GM19240 (cell line): ENCODE results near the gene GAB1.

Source experiments
- DNase-seq: peaks from one replicate; pipeline ENCODE4 v3.0.0; 2011; ENCODE audit warnings: low spot score; ENCODE audit not compliant: insufficient read length

The GAB1 gene

DNA sequence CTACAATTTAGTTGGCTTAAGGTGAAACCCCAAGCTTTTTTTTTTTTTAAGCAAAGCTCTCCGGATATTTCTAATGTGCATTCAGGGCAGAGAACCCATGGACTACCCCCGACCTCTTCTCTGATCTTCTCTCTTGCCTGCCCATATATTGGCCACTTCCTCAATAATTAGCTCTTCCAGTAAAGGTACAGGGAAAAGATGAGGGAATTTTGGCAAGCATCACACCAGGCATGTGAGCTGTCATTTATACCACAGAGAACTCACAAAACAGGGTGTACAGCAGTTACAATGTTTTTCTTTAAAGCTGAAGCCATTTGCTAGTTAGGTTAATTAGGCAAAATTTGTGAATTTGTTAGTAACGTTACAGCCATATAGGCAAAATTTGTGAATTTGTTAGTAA is 73.3 kb downstream of the GAB1 start:
- DNase-seq, result no peak

DNA sequence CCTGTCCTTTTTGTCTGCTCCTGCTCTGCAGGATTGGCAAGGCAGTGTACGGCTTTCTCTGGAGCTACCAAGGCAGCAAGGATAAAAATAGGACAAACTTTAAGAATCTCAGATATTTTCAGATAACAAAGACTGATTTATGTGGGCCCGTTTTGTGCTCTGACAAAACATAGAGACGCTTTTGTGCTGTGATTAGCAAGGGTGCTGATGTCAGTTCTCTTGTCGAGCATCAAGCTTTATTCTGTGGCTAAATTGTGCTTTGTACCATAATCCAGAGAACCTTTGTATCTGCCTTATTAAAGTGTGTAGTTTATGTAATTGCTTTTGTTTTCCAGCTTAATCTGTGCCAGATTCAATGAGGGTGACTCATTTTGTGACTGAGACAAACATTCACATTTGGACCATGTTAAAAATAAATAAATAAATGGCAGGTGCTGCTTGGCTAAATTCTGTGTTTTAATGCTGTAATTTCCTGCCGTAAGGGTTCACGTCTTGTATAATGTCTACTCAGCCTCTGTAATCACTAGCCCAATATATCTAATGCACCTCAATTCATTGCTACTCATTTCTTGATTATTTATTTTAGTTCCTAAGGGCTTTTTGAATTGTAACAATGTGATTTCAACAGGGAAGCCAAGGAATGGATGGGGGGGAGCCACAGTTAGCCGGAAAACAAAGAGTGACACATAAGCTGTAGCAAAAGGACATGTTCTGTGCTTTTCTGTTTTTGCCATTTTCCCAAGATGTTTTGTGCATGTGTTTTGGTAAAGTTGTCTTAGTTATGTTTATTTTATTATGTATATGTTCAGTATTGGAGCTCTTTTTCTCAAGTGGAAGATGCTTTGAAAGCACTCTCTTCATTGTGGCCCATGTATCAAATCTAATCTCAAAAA is 75.1 kb downstream of the GAB1 start:
- no peak for DNase-seq

DNA sequence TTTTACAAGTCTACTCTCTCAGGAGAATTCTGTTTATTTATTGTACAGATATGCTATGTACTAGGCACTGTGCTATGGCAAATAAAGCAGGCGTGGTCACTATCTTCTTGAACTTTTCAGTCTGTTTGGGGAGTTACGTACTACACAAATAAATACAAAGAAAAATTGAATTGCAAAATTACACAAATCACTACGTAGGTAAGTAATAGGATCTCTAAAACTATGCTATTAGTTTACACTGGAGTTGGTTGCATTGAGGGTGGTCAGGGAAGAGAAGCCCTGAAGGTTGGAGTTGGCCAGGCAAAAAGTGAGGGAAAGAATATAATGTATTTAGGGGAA is 75.7 kb downstream of the GAB1 start:
- DNase-seq, result no peak

DNA sequence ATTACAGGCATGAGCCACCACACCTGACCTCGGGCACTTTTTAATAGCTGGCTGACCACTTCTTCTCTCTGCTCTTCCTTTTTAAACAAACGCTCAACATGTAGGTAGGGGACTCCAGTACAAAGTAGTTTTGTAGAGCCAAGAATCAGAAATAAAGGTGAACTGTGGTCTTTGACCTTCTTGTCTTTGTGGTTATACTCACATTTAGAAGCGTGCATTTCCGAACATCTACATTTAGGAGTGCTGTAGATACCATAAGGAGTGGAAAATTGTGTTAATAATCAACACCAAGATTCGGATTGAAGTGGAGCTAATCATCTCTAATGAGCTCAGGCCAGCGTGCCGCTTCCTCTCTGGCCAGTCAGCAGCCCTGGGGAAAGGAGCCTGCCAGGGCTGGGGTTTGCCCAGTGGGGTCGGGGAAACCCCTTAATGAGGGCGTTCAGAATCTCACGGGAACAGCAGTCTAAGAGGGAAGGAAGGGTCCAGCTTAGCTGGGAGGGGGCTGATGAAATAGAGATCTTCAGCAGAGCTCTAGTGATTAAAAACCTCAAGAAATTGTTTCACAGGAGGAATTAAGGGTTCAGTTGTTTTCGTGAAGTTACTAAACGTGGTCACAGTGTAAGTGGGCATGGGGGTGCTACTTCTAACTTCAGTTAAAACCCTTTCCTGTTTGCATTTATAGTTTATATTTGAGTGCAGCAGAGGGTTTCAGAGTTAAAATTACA is 81.2 kb downstream of the GAB1 start:
- DNase-seq, result no peak

GRCh38 chr4:143420227-143420626 is 83.6 kb downstream of the GAB1 start:
- DNase-seq, result no peak

DNA sequence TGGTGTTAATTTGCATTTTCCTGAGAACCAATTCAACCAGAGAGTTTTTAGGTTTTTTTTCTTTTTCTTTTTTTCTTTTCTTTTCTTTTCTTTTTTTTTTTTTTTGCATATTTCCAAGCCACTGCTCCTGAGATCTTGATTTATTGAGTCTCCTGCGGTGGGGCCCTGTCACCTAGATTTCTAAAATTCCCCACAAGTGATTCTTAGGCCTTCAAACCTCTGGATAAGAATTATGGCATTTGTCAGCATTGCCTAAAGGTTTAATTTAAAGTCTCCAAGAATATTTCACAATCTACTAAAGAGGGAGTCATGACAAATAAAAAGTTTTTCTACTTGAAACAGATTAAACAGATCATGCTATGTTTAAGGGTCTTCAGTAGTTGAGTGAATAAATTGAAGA is 84.9 kb downstream of the GAB1 start:
- DNase-seq, result no peak

GRCh38 chr4:143424276-143424675 is 87.6 kb downstream of the GAB1 start:
- no peak for DNase-seq

DNA sequence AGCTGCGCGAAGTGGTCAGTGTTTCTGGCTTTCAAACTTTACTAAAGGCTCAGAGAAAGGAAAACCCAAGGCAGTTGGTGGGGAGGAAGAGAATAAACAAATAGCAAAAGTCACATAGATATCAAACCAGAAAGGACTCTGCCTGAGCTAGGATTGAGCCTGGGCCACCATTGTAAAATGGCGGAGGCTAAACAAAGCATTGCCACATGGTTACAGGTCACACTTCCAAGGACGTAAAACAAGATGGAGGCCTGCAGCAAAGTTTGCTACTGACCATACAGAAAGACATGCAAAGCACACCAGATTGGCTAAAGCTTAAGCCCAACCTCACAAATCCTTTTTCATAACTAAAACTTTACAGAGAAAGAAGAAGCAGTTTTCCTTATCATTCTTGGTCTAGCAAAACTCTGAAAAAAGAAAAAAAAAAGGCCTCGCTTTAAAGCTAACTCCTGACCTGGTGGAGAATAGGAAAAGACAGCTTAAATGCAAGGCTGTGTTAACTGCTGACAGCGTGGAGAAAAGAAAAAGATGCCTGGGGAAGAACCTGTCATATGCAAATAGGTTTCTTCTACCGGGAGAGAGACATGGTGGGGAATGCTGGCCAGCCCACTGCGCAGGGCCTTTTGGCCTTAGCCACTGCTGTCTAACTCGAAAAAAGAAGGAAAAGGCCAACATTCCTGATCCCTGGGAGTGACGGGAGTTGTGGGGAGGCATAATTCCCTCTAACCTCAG is 95.0 kb downstream of the GAB1 start:
- no peak for DNase-seq

DNA sequence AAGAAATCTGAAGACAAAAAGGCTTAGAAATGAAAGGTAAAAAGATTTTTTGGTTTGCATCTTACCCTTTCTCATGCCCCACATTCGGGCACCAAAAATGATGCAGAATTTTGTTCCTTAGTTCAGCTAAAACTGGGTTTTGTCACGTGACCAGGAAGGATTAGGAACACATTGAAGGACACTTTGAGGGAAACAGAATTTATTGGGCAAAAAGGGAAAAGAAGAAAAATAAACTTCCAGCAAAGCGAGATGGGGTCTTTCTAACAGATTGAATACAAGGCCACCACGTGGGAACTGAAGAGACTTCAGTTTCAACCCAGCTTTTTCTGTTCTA is 95.5 kb downstream of the GAB1 start:
- DNase-seq, result no peak

DNA sequence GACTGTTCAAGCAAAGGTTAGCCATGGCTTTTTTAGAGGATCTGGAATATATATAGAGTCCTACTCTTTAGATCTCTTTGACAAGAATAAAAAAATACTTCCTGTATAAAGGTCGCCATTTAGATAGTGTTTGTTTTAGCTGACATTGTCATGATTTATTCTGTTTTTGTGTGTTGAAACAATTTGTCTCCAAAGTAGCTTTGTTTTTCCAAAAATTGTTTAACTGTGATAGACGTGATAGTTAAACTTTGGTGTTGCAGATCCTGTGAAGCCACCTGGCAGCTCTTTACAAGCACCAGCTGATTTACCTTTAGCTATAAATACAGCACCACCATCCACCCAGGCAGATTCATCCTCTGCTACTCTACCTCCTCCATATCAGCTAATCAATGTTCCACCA is 96.6 kb downstream of the GAB1 start:
- DNase-seq, result no peak

DNA sequence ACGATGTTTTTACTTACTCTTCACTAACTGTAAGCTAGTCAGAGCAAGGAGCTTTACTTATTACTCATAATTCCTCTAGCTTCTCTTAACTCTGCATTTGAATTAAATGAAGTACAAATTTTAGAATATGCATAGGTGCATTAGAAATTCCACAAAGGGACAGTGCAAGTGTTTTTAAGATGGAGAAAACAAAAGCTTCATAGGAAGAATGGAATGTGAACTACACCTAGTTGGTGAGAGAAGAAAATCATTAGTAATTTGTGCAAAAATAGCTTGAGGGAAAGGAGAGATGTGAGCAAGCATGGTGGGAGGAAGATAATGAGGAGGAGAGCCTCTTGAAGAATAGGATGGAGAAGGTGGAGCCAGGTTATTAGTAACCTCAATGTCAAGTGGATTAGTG is 99.3 kb downstream of the GAB1 start:
- DNase-seq, result no peak

DNA sequence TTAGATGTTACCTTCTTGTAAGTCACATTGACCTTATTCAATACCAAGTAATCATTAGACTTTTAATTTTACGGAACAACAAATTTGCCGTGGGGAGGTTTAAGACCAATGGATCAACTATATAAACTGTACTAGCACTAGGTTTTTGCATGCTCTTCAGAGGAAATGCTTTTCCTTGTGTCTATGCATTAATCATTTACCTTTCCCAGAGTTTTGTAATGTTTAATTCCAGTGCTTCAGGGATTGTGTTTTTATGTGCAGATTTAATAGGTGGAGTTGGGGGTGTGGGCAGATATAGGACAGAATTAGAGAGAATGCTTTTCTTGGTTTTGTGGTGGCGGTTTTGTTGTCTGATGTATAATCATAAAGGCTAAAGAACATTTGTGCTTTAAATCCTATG is 100.8 kb downstream of the GAB1 start:
- DNase-seq, result no peak

- DNase-seq, result no peak
Observed at GRCh38 chr4:143437937-143438336, 101.3 kb downstream of the GAB1 start.

- no peak for DNase-seq
Observed at GRCh38 chr4:143438710-143439109, 102.0 kb downstream of the GAB1 start.

DNA sequence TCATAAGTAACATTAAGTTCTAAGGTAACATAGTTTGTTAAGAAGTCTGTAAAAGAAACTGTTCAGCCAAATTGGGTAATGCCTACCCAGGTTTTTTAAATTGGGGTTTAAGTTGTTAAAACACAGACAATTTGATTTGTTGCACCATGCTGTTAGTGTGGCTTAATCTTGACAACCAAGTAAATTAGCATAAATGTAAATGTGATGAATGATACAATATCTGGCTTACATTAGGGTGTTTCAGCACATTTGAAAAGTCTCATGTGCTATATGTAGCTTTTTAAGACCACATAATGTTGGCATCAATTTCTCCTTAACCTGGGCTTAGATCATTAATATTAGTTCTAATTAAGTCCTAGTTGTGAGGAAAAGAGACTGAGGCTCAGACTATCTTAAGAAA is 104.4 kb downstream of the GAB1 start:
- DNase-seq, result no peak

- no peak for DNase-seq
Observed at GRCh38 chr4:143441678-143442077, 105.0 kb downstream of the GAB1 start.

GRCh38 chr4:143443728-143444127 is 107.1 kb downstream of the GAB1 start:
- DNase-seq, result no peak

DNA sequence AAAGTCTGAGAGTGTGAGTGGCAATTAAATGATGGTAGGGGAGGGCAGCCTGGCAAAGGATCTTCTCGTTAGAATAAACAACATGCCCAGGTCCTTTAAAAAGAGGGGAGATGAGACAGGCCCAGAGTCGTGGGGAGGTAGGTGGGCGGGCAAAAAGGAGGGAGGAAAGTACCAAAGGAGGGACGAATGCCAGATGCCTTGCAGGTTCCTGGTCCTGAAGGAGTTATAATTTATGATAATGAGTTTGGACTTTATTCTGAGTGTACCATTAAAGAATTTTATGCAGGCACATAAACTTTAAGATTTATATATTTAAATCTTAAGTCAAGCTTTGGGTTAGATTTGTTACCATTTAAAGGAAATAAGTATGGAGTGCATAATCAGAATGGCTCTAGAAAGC is 114.5 kb downstream of the GAB1 start:
- no peak for DNase-seq

DNA sequence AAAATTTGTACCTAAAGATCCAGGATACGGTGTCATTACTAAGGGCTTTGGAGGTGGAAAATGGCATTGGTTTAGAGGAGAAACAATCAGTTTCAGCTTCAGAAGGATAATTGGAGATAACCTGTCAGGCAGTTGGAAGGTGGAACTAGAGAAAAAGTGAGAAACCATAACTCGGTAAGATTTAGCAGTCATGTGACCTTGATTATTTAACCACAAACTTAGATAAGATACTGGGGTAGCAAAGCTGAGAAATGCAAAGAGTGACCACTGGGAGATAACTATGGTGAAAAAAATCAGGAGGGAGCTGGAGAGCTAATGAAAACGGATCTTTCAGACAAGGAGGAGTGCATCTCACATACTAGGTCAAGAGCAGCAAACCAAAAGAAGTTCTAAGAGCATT is 118.5 kb downstream of the GAB1 start:
- DNase-seq, result no peak

GRCh38 chr4:143458966-143459365 is 122.3 kb downstream of the GAB1 start:
- no peak for DNase-seq

- peak; percentile 4 for DNase-seq
Observed at GRCh38 chr4:143473334-143474126, 136.9 kb downstream of the GAB1 start.

- DNase-seq, result no peak
Observed at GRCh38 chr4:143477487-143477886, 140.8 kb downstream of the GAB1 start.
